Ectodermal cell (in vitro differentiated cells): ENCODE results near the gene ATE1. TPM values are rescaled to one million over a fixed set of nuclear protein-coding genes. Genes with fewer than 3 reads are reported as not detected.
A peak's percentile ranks its signal among the peaks of the same experiment; 100 is the strongest.
"Not testable (repeated sequence)": the region's sequence is repeated elsewhere in the genome, so short reads cannot be mapped to it uniquely, and the experiment has no call there.

ENCODE experiments used
- H3K27ac ChIP-seq: 2 replicates; pipeline ENCODE4 v1.7.0; 2013; ENCODE audit warnings: mild to moderate bottlenecking, low read depth, low read length; ENCODE audit not compliant: insufficient read depth, poor library complexity, severe bottlenecking
- H3K27me3 ChIP-seq: 2 replicates; pipeline ENCODE4 v1.7.0; 2013; ENCODE audit warnings: mild to moderate bottlenecking, low read length; ENCODE audit not compliant: insufficient read depth, control insufficient read depth, poor library complexity, severe bottlenecking
- H3K36me3 ChIP-seq: one replicate; pipeline ENCODE4 v1.7.0; 2013; ENCODE audit warnings: low read length; ENCODE audit not compliant: control insufficient read depth, insufficient read depth
- H3K4me1 ChIP-seq: one replicate; pipeline ENCODE4 v1.7.0; 2013; ENCODE audit warnings: low read length; ENCODE audit not compliant: control insufficient read depth, insufficient read depth
- H3K4me3 ChIP-seq: 2 replicates; pipeline ENCODE4 v1.7.0; 2013; ENCODE audit warnings: low read depth, low read length, control low read depth; ENCODE audit not compliant: insufficient read depth
- H3K9me3 ChIP-seq: 2 replicates; pipeline ENCODE4 v1.7.0; 2013; ENCODE audit warnings: mild to moderate bottlenecking, low read length, moderate library complexity; ENCODE audit not compliant: control insufficient read depth
- WGBS, 2 experiments: methylation state at CpG; one replicate each; pipeline ENCODE4 v1.1.7; 2013; ENCODE audit warnings: missing lambda C conversion rate in 2 of 2; 5-methylcytosine and 5-hydroxymethylcytosine counted together
- polyA plus RNA-seq, 4 experiments: library from polyadenylated mRNA; stranded (reverse); fragments of 50-300 nt; gene quantifications; one replicate each; pipeline ENCODE4 v1.2.3, GENCODE V29; 2013

Gene ATE1
- polyA plus RNA-seq (2013, experiment 1 of 4), result 26.3 TPM
- polyA plus RNA-seq (2013, experiment 2 of 4), result 25.2 TPM
- polyA plus RNA-seq (2013, experiment 3 of 4), result 17.9 TPM
- 21.3 TPM for polyA plus RNA-seq (2013, experiment 4 of 4)

- peaks cover 7% of the 10 kb centered on the region for H3K4me1 ChIP-seq
- H3K4me3 ChIP-seq, result peak within 1 kb of the TSS; percentile 66
- no peaks in the 10 kb centered on the region for H3K27me3 ChIP-seq
- peak within 1 kb of the TSS; percentile 96 for H3K27ac ChIP-seq
- WGBS, 2 experiments, result 0% methylated on average over 87 of the region's 87 CpGs
- H3K36me3 ChIP-seq, result no peaks in the 10 kb centered on the region
- no peaks in the 10 kb centered on the region for H3K9me3 ChIP-seq
These were observed at the start of gene ATE1 for GRCh38 chr10:121927841-121928527. Gene ATE1 (minus strand): TSS chr10:121928031. CDS start chr10:121927949, 82 bp downstream.

- Histone ChIP-seq H3K27me3 (no peaks in the 10 kb centered on the region), H3K4me3 (no peak overlapping the region), H3K9me3 (peaks cover 4% of the 10 kb centered on the region), H3K36me3 (no peaks in the 10 kb centered on the region), H3K27ac (no peak overlapping the region), H3K4me1 (peaks cover 10% of the 10 kb centered on the region)
- WGBS, 2 experiments, result 94 to 95% methylated on average over 6 of the region's 6 CpGs
These were observed 48.8 kb upstream of the ATE1 start for GRCh38 chr10:121976607-121977006.

GRCh38 chr10:121975295-121976086 lies 47.7 kb upstream of the ATE1 start:
- Histone ChIP-seq H3K9me3 (peaks cover 4% of the 10 kb centered on the region), H3K27me3 (no peaks in the 10 kb centered on the region), H3K4me1 (peaks cover 10% of the 10 kb centered on the region), H3K27ac (peak overlapping the region; percentile 76), H3K4me3 (peak overlapping the region; percentile 66), H3K36me3 (no peaks in the 10 kb centered on the region)
- 56 to 57% methylated on average over 21 of the region's 21 CpGs for WGBS, 2 experiments

- H3K9me3 ChIP-seq, result peaks cover 4% of the 10 kb centered on the region
- H3K4me1 ChIP-seq, result peaks cover 10% of the 10 kb centered on the region
- WGBS, 2 experiments, result 0% methylated on average over 101 of the region's 101 CpGs
- H3K36me3 ChIP-seq, result no peaks in the 10 kb centered on the region
- H3K27me3 ChIP-seq, result no peaks in the 10 kb centered on the region
- peak within 1 kb of the TSS; percentile 76 for H3K27ac ChIP-seq
- H3K4me3 ChIP-seq, result peak within 1 kb of the TSS; percentile 66
These were observed 46.9 kb upstream of the ATE1 start, which contains the start of gene NSMCE4A for GRCh38 chr10:121974535-121975294. Gene NSMCE4A (minus strand): TSS chr10:121975217. CDS start chr10:121975165, 52 bp downstream.

- H3K9me3 ChIP-seq, result peaks cover 4% of the 10 kb centered on the region
- H3K36me3 ChIP-seq, result no peaks in the 10 kb centered on the region
- no peak overlapping the region for H3K27ac ChIP-seq
- 15 to 18% methylated on average over 21 of the region's 21 CpGs for WGBS, 2 experiments
- no peaks in the 10 kb centered on the region for H3K27me3 ChIP-seq
- H3K4me3 ChIP-seq, result peak overlapping the region; percentile 66
- peaks cover 10% of the 10 kb centered on the region for H3K4me1 ChIP-seq
These were observed 46.2 kb upstream of the ATE1 start for GRCh38 chr10:121974019-121974534.

- H3K36me3 ChIP-seq, result peaks cover 30% of the 10 kb centered on the region
- WGBS, 2 experiments, result 93 to 97% methylated on average over 8 of the region's 8 CpGs
- H3K27me3 ChIP-seq, H3K9me3 ChIP-seq, H3K4me3 ChIP-seq, H3K27ac ChIP-seq, H3K4me1 ChIP-seq: not testable (repeated sequence)
These were observed 41.3 kb upstream of the ATE1 start for GRCh38 chr10:121969086-121969485.

GRCh38 chr10:121965996-121966395 lies 38.2 kb upstream of the ATE1 start:
- Histone ChIP-seq H3K27ac (no peak overlapping the region), H3K27me3 (no peaks in the 10 kb centered on the region), H3K36me3 (peaks cover 30% of the 10 kb centered on the region), H3K4me1 (no peaks in the 10 kb centered on the region), H3K9me3 (no peaks in the 10 kb centered on the region), H3K4me3 (no peak overlapping the region)
- 95% methylated on average over 3 of the region's 3 CpGs for WGBS, 2 experiments

- Histone ChIP-seq H3K36me3 (peaks cover 18% of the 10 kb centered on the region), H3K27ac (no peak overlapping the region), H3K4me3 (no peak overlapping the region), H3K4me1 (no peaks in the 10 kb centered on the region), H3K9me3 (no peaks in the 10 kb centered on the region), H3K27me3 (no peaks in the 10 kb centered on the region)
- 95 to 100% methylated on average over 2 of the region's 2 CpGs for WGBS, 2 experiments
These were observed 33.6 kb upstream of the ATE1 start for GRCh38 chr10:121961456-121961855.

GRCh38 chr10:121959671-121960070 lies 31.8 kb upstream of the ATE1 start:
- H3K36me3 ChIP-seq, result peaks cover 4% of the 10 kb centered on the region

More at GRCh38 chr10:121959671-121960070, 31.8 kb upstream of the ATE1 start:
- H3K4me1 ChIP-seq, result no peaks in the 10 kb centered on the region
- H3K27me3 ChIP-seq, result no peaks in the 10 kb centered on the region
- WGBS, 2 experiments, result 55 to 72% methylated on average over 1 to 3 of the region's 3 CpGs
- H3K4me3 ChIP-seq, result no peak overlapping the region
- H3K27ac ChIP-seq, result no peak overlapping the region
- no peaks in the 10 kb centered on the region for H3K9me3 ChIP-seq
